GM12878 (cell line): Measurements from ENCODE around the gene UVRAG.
"Not testable (repeated sequence)": the region's sequence is repeated elsewhere in the genome, so short reads cannot be mapped to it uniquely, and the experiment has no call there.

ENCODE experiments used
- CBX5 ChIP-seq: sonication (generic); IDR thresholded peaks from 2 replicates; pipeline ENCODE4 v1.6.1; 2016; ENCODE audit warnings: low read depth, moderate library complexity, mild to moderate bottlenecking, inconsistent platforms
- GABPA ChIP-seq: IDR thresholded peaks from 2 replicates; pipeline ENCODE4 v1.6.1; 2014; ENCODE audit warnings: antibody characterized with exemption, low read depth, mild to moderate bottlenecking, inconsistent platforms
- KAT2A ChIP-seq: conservative IDR thresholded peaks from 2 replicates; pipeline ENCODE4 v1.6.1; 2011; ENCODE audit warnings: low read depth, low read length; ENCODE audit not compliant: control insufficient read depth
- POLR2A ChIP-seq: IDR thresholded peaks from 2 replicates; pipeline ENCODE4 v1.6.1; 2011; ENCODE audit warnings: low read depth, mild to moderate bottlenecking, low read length
- POLR2AphosphoS5 ChIP-seq: IDR thresholded peaks from 2 replicates; pipeline ENCODE4 v1.6.1; 2011; ENCODE audit warnings: mild to moderate bottlenecking, low read length, inconsistent platforms
- RBBP5 ChIP-seq: fragments of 200-600 bp; sonication (generic); conservative IDR thresholded peaks from 2 replicates; pipeline ENCODE4 v1.6.1; 2016
- RUNX3 ChIP-seq: IDR thresholded peaks from 2 replicates; pipeline ENCODE4 v1.6.1; 2012; ENCODE audit warnings: low read length, inconsistent platforms
- ZZZ3 ChIP-seq: IDR thresholded peaks from 2 replicates; pipeline ENCODE4 v1.6.1; 2011; ENCODE audit warnings: low read depth; ENCODE audit not compliant: control insufficient read depth, insufficient read length
- TF ChIP-seq, protein P1 (sequence below), 3 experiments: IDR thresholded peaks in 2 of 3; conservative IDR thresholded peaks in 1 of 3; 2 replicates each; pipeline ENCODE4 v1.5.1; 2011; ENCODE audit warnings: low read depth in 3 of 3, low read length in 3 of 3, mild to moderate bottlenecking in 3 of 3, control low read depth in 2 of 3, moderate library complexity in 2 of 3, inconsistent platforms in 1 of 3, mixed read lengths in 1 of 3; ENCODE audit not compliant: control insufficient read depth in 2 of 3, insufficient read depth in 1 of 3; ENCODE audit errors: extremely low read depth in 1 of 3

DNA sequence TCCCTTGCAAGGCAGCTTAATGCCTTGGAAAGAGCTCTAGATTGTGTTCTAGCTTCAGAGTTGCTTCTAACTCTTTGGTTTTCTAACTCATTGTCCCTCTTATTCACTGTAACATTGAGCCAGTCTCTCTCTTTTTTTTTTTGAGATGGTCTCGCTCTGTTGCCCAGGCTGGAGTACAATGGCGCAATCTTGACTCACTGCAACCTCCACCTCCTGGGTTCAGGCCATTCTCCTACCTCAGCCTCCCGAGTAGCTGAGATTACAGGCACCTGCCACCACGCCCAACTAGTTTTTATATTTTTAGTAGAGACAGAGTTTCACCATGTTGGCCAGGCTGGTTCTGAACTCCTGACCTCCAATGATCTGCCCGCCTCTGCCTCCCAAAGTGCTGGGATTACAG is 266.1 kb downstream of the UVRAG start:
- TF ChIP-seq POLR2A, CBX5, KAT2A, GABPA, POLR2AphosphoS5, RBBP5, RUNX3, ZZZ3: not testable (repeated sequence)
- TF ChIP-seq, protein P1, sequence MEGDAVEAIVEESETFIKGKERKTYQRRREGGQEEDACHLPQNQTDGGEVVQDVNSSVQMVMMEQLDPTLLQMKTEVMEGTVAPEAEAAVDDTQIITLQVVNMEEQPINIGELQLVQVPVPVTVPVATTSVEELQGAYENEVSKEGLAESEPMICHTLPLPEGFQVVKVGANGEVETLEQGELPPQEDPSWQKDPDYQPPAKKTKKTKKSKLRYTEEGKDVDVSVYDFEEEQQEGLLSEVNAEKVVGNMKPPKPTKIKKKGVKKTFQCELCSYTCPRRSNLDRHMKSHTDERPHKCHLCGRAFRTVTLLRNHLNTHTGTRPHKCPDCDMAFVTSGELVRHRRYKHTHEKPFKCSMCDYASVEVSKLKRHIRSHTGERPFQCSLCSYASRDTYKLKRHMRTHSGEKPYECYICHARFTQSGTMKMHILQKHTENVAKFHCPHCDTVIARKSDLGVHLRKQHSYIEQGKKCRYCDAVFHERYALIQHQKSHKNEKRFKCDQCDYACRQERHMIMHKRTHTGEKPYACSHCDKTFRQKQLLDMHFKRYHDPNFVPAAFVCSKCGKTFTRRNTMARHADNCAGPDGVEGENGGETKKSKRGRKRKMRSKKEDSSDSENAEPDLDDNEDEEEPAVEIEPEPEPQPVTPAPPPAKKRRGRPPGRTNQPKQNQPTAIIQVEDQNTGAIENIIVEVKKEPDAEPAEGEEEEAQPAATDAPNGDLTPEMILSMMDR (IDR thresholded peaks at IDR 0.05 in 2 of 3, conservative IDR thresholded peaks at IDR 0.05 in 1 of 3; ENCODE audit: control insufficient read depth in 2 of 3, extremely low read depth in 1 of 3, insufficient read depth in 1 of 3, low read depth in 3 of 3, low read length in 3 of 3), result not testable (repeated sequence)
